B cell (primary cell): Measurements from ENCODE around the gene PRKCZ. TPM values are rescaled to one million over a fixed set of nuclear protein-coding genes. Genes with fewer than 3 reads are reported as not detected.

Experiments used
- ATAC-seq: fragments of 200-7000 bp; cut with Tn5 transposase; one replicate; pipeline ENCODE4 v1.10.0; 2021; ENCODE audit warnings: low read depth, mild to moderate bottlenecking, moderate number of reproducible peaks, moderate library complexity
- CTCF ChIA-PET: fragments of 350-600 bp; sonication (Branson Sonifier 250); formaldehyde crosslinking; loops from one replicate; lab custom pipeline; 2021; ENCODE audit warnings: antibody characterized with exemption, inconsistent platforms; lab: Charles Lee
- POLR2A ChIA-PET: fragments of 350-600 bp; sonication (Branson Sonifier 250); formaldehyde crosslinking; loops from one replicate; lab custom pipeline; 2021; ENCODE audit warnings: antibody characterized with exemption; lab: Charles Lee
- DNase-seq: peaks from one replicate; pipeline ENCODE4 v3.0.0; 2013
- H2AFZ ChIP-seq: 2 replicates; pipeline ENCODE4 v1.6.1; 2012; ENCODE audit warnings: mild to moderate bottlenecking, low read depth, low read length; ENCODE audit not compliant: insufficient read depth, poor library complexity, severe bottlenecking
- H3K27ac ChIP-seq, 2 donors: 1 replicate in 1 of 2; 2 replicates in 1 of 2; pipeline ENCODE4 v1.5.1; 2012 to 2013; ENCODE audit warnings: low read length in 2 of 2, mild to moderate bottlenecking in 2 of 2, moderate library complexity in 1 of 2
- H3K27me3 ChIP-seq, 4 experiments: fragments of 200-600 bp in 1 of 4; sonication (generic) in 1 of 4; replicated peaks in 1 of 4; 1 replicate in 2 of 4; 2 replicates in 2 of 4; pipeline versions ENCODE4 v1.6.1 to v1.7.0; 2013 to 2016; ENCODE audit warnings: low read length in 3 of 4, mild to moderate bottlenecking in 2 of 4, mixed read lengths in 1 of 4, moderate library complexity in 1 of 4; ENCODE audit not compliant: insufficient read depth in 4 of 4, control insufficient read depth in 3 of 4; ENCODE audit errors: control extremely low read depth in 1 of 4
- H3K36me3 ChIP-seq, 2 experiments: replicated peaks in 1 of 2; 1 replicate in 1 of 2; 2 replicates in 1 of 2; pipeline versions ENCODE4 v1.6.1 to v1.7.1; 2013; ENCODE audit warnings: low read length in 1 of 2; ENCODE audit not compliant: insufficient read depth in 2 of 2, control insufficient read depth in 1 of 2; ENCODE audit errors: control extremely low read depth in 1 of 2, extremely low read depth in 1 of 2
- H3K4me1 ChIP-seq, 2 donors: fragments of 200-600 bp in 1 of 2; sonication (generic) in 1 of 2; 1 replicate in 1 of 2; 2 replicates in 1 of 2; pipeline versions ENCODE4 v1.5.1 to v1.6.1; 2013 to 2017; ENCODE audit warnings: low read length in 2 of 2; ENCODE audit not compliant: control insufficient read depth in 2 of 2, insufficient read depth in 2 of 2
- H3K4me2 ChIP-seq: replicated peaks from 2 replicates; pipeline ENCODE3; 2012; ENCODE audit warnings: mild to moderate bottlenecking, low read depth, low read length; ENCODE audit not compliant: poor library complexity, severe bottlenecking
- H3K4me3 ChIP-seq, 5 experiments: fragments of 200-600 bp in 1 of 5; sonication (generic) in 1 of 5; 1 replicate in 3 of 5; 2 replicates in 2 of 5; pipeline versions ENCODE4 v1.5.1 to v1.7.0; 2011 to 2016; ENCODE audit warnings: low read length in 4 of 5, mild to moderate bottlenecking in 4 of 5, low read depth in 2 of 5, control low read depth in 1 of 5, moderate library complexity in 1 of 5; ENCODE audit not compliant: insufficient read depth in 1 of 5; ENCODE audit errors: control extremely low read depth in 1 of 5, extremely low read depth in 1 of 5
- H3K79me2 ChIP-seq: fragments of 200-600 bp; sonication (generic); one replicate; pipeline ENCODE4 v1.6.0; 2016; ENCODE audit warnings: low read length; ENCODE audit not compliant: control insufficient read depth, insufficient read depth
- H3K9ac ChIP-seq: fragments of 200-600 bp; sonication (generic); 2 replicates; pipeline ENCODE4 v1.6.1; 2017; ENCODE audit warnings: mild to moderate bottlenecking, low read length, moderate library complexity
- H3K9me3 ChIP-seq, 3 donors: one replicate each; pipeline versions ENCODE4 v1.6.1 to v1.7.1; 2013; ENCODE audit warnings: low read length in 2 of 3; ENCODE audit not compliant: control insufficient read depth in 2 of 3, insufficient read depth in 1 of 3; ENCODE audit errors: control extremely low read depth in 1 of 3
- H4K20me1 ChIP-seq: 2 replicates; pipeline ENCODE4 v1.6.0; 2012; ENCODE audit warnings: mild to moderate bottlenecking, low read length; ENCODE audit not compliant: insufficient read depth, control insufficient read depth, poor library complexity, severe bottlenecking
- H3K27ac Mint-ChIP-seq: one replicate; pipeline ENCODE4 v1.8.0; 2021; ENCODE audit warnings: mixed read lengths
- H3K27me3 Mint-ChIP-seq: one replicate; pipeline ENCODE4 v1.8.0; 2021; ENCODE audit warnings: mixed read lengths
- H3K4me1 Mint-ChIP-seq: one replicate; pipeline ENCODE4 v1.8.0; 2021; ENCODE audit warnings: mixed read lengths
- H3K4me3 Mint-ChIP-seq: one replicate; pipeline ENCODE4 v1.8.0; 2021; ENCODE audit warnings: mixed read lengths
- H3K9me3 Mint-ChIP-seq: one replicate; pipeline ENCODE4 v1.8.0; 2022; ENCODE audit warnings: mixed read lengths; ENCODE audit not compliant: insufficient read depth
- CTCF ChIP-seq: fragments of 200-600 bp; IDR thresholded peaks from one replicate; pipeline ENCODE4 v1.8.0; 2022; ENCODE audit warnings: antibody characterized with exemption, mild to moderate bottlenecking
- EZH2 ChIP-seq: IDR thresholded peaks from 2 replicates; pipeline ENCODE4 v1.6.1; 2012; ENCODE audit warnings: borderline replicate concordance, low read depth, mild to moderate bottlenecking, moderate library complexity, low read length; ENCODE audit not compliant: insufficient read depth, poor library complexity, severe bottlenecking
- WGBS: methylation state at CpG from one replicate; pipeline ENCODE4 v1.1.5; 2013; ENCODE audit warnings: missing lambda C conversion rate; ENCODE audit not compliant: insufficient coverage; 5-methylcytosine and 5-hydroxymethylcytosine counted together
- intact Hi-C: fragments of 100-400 bp; cut with micrococcal nuclease; formaldehyde crosslinking; loops from one replicate; pipeline ENCODE4 v1.10.0; 2022
- polyA plus RNA-seq: library from polyadenylated mRNA; depleted of rRNA; stranded (reverse); fragments of >200 nt; gene quantifications from 2 replicates; pipeline ENCODE4 v1.2.3, GENCODE V29; 2012
- total RNA-seq, 2 donors: library from RNA; stranded (reverse); fragments of 120-200 nt in 1 of 2; gene quantifications; 1 replicate in 1 of 2; 2 replicates in 1 of 2; pipeline versions ENCODE4 v1.2.3 to v1.2.4, GENCODE V29; 2013 to 2022

The PRKCZ gene
- total and polyA plus RNA-seq, 2 donors (not counting 1 experiment from before 2014, with no cell fraction given), result 17.9 to 53.2 TPM

GRCh38 chr1:2144501-2145090 lies 94.4 kb downstream of the PRKCZ start:
- intact Hi-C loops, result no loop called here
- POLR2A ChIA-PET, result no interaction called here

More at GRCh38 chr1:2144501-2145090, 94.4 kb downstream of the PRKCZ start:
- Histone ChIP-seq H3K4me2 (no peak overlapping the region), H3K27me3 (no peaks in the 10 kb centered on the region), H3K4me3 (no peak overlapping the region), H3K79me2 (no peaks in the 10 kb centered on the region), H4K20me1 (peaks cover 6% of the 10 kb centered on the region), H3K9ac (no peak overlapping the region), H2AFZ (no peak overlapping the region), H3K9me3 (no peaks in the 10 kb centered on the region), H3K36me3 (peaks cover 0 to 8% of the 10 kb centered on the region in 2 experiments), H3K4me1 (peaks cover 8 to 15% of the 10 kb centered on the region in 2 donors), H3K27ac (no peak overlapping the region)
- CTCF ChIA-PET, result interaction anchor here (0.6 kb wide), 1 partner anchor 19 kb away, joined by 3 read pairs; no protein-coding TSS in a partner anchor
- DNase-seq, result no peak
- Mint-ChIP-seq H3K9me3 (no peaks in the 10 kb centered on the region), H3K27me3 (no peaks in the 10 kb centered on the region), H3K4me3 (no peak overlapping the region), H3K27ac (no peak overlapping the region), H3K4me1 (peaks cover 3% of the 10 kb centered on the region)
- no peak for ATAC-seq
- WGBS, result 91% methylated on average over 15 of the region's 15 CpGs
- TF ChIP-seq CTCF (no peak), EZH2 (no peak)
